ENCODE measurements around the gene DCLK1.

DNA sequence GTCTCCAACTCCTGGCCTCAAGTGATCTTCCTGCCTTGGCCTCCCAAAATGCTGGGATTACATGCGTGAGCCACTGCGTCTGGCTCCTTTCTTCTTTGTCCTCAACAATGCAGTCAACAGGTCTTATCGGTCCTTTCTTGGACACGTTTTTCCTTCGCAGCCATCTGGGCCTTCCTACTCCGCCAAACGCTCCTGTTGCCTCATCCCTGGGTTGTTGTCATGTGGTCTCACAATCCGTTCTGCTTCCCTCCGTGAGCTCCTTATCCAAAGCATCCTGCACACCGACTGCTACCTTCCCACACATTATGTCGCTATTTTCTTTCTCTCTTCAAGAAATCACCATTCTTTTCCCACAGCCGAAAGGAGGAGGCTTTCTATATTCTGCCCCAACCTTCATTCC lies 306.8 kb downstream of the DCLK1 start:
- TF ChIP-seq, protein P1, sequence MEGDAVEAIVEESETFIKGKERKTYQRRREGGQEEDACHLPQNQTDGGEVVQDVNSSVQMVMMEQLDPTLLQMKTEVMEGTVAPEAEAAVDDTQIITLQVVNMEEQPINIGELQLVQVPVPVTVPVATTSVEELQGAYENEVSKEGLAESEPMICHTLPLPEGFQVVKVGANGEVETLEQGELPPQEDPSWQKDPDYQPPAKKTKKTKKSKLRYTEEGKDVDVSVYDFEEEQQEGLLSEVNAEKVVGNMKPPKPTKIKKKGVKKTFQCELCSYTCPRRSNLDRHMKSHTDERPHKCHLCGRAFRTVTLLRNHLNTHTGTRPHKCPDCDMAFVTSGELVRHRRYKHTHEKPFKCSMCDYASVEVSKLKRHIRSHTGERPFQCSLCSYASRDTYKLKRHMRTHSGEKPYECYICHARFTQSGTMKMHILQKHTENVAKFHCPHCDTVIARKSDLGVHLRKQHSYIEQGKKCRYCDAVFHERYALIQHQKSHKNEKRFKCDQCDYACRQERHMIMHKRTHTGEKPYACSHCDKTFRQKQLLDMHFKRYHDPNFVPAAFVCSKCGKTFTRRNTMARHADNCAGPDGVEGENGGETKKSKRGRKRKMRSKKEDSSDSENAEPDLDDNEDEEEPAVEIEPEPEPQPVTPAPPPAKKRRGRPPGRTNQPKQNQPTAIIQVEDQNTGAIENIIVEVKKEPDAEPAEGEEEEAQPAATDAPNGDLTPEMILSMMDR (IDR thresholded peaks at IDR 0.05): no peak
- TF ChIP-seq POLR2AphosphoS5 (IDR thresholded peaks at IDR 0.05): no peak
